ENCODE data around the gene A3GALT2.

A3GALT2 gene

DNA sequence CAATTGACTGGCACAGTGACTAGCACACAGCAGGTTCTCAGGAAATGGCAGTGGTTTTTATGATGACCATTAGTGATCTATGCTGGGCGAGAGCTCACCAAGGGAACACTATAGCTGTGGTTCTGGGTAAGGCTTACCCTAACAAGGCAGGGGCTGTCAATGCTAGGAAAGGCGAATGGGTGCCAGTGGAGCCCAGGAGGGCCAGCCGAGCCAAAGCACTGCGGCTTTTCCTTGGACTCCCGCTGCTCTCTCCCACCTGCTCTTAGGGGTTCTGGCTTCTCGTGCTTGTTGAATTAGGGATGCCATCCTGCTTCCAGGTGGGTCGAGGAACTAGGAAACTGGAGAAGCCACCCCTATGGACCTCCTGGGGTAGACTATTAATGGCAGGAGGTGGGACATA, 10.0 kb upstream of the A3GALT2 start:
- DNase-seq, result no peak

DNA sequence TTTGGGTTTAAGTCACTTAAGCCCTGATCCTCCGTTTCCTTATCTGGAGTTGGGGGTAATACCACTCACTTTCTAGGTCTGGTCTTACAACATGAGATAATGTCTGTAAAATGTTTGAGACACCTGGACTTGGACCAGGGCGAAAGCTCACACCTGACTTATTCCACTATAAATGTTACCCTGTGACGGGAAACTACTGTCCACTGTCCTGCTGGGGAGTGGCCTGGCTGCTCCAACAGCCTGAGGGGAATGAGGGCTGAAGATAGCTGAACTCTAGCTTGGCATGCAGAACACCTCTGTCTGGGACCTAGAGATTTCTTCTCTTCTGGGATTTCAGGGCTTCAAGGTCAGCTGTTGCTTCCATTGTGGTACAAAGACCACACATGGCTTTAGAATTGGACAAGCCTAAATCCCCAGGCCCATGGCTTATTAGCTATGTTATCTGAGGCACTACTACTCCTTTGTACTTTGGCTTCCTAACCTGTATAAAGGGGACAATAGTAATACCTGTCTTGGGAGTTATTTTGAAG, 9.5 kb upstream of the A3GALT2 start:
- DNase-seq, result no peak

DNA sequence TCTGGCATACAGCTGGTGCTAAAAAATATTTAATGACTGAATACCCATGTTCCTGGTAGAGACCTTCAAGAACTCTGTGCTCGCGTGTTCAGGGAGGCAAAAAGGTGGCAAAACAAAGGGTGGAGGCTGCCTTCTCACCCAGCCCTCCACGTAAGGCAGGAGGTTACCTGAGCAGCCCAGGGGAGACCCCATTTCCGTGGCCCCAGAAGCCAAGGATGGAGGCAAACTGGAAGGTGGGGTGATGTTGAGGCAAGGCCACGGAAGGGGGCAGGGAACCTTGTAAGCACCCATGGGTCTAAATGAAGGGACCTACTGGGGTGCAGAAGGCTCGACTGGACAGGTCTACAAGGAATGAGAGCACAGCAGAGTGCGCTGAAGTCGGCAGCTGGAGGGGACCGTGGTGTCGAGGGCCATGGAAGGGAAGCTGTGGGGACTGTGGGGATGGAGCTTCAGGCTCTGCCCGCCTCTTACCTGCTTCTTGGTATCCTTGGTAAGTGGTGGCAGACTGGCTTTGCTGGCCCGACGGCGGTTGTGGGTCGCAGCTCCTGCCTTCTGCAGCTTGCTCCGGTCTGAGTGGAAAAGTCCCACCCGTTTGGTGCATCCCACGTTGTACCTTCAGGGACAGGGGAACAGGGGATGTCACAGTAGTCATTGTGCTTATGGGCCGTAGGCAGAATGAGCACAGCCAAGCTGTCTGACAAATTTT, 8.9 kb upstream of the A3GALT2 start:
- DNase-seq, result no peak

GRCh38 chr1:33328817-33329216, 7.9 kb upstream of the A3GALT2 start:
- no peak for DNase-seq

GRCh38 chr1:33327587-33328325, 6.9 kb upstream of the A3GALT2 start:
- DNase-seq, result no peak

DNA sequence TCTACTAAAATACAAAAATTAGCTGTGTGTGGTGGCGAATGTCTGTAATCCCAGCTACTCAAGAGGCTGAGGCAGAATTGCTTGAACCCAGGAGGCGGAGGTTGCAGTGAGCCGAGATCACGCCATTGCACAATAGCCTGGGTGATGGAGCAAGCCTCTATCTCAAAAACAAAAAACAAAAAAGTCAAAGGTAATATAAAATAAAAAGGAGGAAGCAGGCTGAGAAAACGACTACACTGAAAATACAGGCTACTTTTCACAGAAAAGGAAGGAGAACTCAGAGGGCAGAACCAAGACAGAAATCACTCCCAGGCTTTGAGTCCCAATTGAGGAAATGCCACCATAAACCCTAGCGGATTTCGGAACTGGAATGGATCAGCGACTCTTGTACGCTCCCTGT, 5.9 kb upstream of the A3GALT2 start:
- DNase-seq, result no peak

- DNase-seq, result no peak
These were observed 4.0 kb upstream of the A3GALT2 start for GRCh38 chr1:33324677-33325575.

DNA sequence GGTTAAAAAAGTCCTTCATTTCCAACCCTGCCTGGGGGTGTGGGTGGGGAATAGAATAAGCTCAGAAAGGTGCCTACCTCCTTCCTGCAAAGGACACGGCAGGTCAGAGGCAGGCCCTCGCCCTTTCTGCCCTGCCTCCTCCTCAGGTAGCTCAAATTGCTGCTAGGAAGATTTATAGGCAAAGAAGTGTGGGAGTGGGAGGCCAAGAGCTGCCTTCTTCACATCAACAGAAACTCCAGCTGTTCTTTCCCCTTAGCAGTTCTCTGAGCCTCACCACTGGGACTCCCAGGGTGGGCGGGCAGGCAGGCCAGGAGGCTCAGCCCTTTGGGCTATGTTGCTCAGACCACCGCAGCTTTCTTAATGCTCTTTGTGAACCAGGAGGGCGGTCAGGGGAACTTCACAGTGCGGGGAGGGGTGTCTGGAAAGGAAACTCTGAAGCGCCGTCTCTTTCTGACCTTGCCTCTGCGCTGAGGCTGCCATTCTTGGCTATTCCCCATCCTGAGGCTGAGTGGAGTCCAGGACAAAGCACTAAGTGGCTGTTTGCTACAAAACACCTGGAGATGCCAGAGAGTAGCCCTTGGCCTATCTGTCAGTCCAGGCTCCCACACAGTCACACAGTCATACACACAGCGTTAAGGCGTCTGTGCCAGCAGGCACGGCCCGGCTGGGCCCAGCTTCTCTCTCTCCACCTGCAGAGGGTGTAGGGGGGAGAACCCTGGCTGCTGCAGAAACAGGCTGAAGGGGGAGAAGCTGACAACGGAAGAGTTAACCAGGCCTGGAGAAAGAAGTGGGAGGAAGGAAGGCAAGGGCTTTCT, 3.0 kb upstream of the A3GALT2 start:
- no peak for DNase-seq

DNA sequence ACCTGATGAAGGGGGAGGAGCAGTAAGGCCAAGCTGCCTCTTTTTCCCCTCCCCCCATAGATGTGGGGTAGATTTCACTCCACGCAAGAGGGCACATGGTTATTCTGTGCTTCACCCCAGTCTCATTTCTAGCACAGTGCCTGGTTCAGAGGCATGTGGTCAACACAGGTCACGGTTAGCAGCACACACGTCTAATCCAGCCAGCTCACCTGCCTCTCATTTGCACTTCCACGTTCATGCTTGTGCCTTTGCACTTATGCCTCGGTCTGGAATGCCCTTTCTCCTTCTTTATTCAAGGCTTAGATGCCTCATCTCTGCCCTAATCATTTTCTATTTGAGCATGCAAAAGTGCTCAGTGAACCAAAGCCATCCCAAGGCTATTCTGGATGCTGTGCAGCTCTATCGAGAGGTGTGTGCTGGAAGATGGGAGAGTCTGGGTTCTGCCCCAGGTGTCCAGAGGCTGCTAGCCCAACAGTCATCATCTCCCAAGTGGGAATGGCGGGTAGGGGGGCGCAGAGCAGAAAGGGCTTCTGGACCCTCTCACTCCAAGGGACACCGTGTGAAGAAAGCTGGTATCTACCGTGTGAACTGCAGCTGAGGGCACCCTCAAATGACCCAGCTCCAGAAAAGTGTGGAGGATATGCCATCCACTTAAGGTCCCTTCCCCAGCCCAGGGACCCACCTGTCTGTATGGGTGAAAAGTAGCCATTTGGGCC, 2.1 kb upstream of the A3GALT2 start:
- DNase-seq, result no peak

GRCh38 chr1:33322109-33322508, 1.2 kb upstream of the A3GALT2 start:
- DNase-seq, result no peak

DNA sequence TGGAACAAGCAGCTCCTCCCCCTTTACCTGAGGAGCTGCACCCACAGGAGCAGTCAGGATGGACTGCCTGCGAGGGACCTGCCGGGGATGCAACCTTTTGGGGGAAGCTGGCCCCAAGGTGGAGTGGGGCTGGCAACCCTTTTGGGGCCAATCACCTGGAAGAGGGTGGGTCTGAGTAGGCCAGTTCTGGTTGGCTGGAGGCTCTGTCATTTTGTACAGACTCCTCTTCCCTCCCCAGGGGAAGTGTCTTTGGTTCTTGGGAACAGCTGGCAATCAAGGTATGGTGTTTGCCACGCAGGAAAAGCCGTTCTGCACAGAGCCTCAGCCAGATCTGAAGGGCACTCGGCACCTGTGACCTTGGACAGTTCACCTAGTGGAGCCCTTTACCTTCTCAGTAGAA, 280 bp upstream of the A3GALT2 start:
- DNase-seq, result peak; percentile 2

- DNase-seq, result no peak
These were observed 814 bp downstream of the A3GALT2 start for GRCh38 chr1:33319949-33320618.

DNA sequence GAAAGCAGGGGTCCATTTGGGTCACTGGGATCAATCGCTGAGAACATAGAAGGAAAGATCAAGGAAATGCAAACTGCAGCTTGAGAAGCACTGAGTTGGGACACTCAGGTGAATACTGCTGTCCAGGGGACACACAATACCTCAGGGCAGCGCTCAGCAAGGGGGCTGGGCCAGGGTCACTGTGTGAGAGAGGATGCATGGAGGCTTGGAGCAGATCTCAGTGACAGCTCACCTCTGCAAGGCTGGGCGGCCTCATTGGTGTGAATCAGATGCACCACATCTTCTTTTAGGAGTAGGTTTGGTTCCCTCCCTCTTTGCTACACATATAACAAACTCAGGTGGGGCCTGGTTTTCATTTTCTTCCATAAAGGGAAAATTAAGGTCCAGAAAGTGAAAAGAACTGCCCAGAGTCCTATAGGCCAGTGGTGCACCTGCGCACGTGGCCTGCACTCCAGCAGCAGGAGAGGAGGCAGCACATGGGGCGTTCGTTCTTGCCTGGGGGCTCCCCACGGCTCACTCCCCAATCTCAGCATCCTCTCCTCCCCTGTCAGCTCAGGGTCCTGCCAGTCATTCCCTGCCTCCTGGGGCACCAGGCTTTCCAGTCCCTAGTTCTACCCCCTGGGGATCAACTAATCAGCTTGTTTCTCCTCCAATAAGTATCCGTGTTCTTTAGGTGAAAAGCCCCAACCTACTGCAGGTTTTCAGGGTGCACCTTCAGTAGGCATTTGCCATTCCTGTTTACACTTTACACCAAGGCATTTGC, 1.5 kb downstream of the A3GALT2 start:
- no peak for DNase-seq

GRCh38 chr1:33317946-33318345, 3.0 kb downstream of the A3GALT2 start:
- no peak for DNase-seq

DNA sequence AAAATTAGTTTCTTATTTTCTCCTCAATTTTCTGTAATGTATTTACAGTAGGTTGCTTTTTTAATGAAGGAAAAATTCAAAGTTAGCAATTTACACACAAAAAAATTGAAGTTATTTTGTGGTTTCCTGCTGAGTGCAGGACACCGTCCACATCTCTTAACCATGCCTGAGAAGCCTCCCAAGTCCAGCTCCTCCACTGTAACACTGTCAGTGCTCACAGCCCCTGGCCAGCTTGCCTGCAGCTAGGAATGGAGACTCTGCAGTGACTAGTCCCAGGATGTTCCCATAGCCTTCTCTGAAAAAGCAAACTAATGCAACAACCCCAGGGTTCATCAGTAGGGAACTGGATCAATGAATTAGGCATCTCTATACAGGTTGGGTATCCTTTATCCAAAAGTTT, 3.5 kb downstream of the A3GALT2 start:
- no peak for DNase-seq

- DNase-seq, result no peak
These were observed 4.3 kb downstream of the A3GALT2 start for GRCh38 chr1:33316601-33317000.

- no peak for DNase-seq
These were observed 6.5 kb downstream of the A3GALT2 start for GRCh38 chr1:33314416-33314815.

DNA sequence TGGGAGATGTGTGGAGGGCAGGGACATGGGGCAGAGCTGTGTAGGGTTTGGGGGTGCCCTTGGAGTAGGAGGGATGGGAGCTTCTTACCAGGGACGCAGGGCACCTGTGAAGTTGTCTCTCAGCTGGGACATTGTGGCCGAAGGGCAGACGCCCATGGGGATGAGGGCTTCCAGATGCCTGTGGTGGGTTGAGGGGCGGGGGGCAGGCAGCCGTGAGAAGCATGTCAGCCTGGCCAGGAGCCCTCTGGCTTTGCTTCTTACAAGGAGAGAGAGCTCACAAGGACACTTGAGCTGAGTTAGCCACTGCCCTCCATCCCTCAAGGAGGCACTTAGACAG, 8.5 kb downstream of the A3GALT2 start:
- DNase-seq, result no peak

- no peak for DNase-seq
These were observed 9.0 kb downstream of the A3GALT2 start for GRCh38 chr1:33311706-33312412.

- no peak for DNase-seq
These were observed 10.2 kb downstream of the A3GALT2 start for GRCh38 chr1:33310702-33311101.
